ENCODE results near the gene ACKR2. TPM values are rescaled to one million over a fixed set of nuclear protein-coding genes. Genes with fewer than 3 reads are reported as not detected.

Gene ACKR2
- total and polyA plus RNA-seq, 2 donors (not counting 3 experiments of a cell fraction or from before 2014, with no cell fraction given) = 0.01 TPM; not detected in 1

- Histone ChIP-seq H3K4me2 (ENCODE audit: insufficient read depth, low read length) (no peak overlapping the region), H3K27me3 (ENCODE audit: control insufficient read depth in 2 of 2, insufficient read depth in 2 of 2, low read length in 2 of 2) (peaks cover 1 to 7% of the 10 kb centered on the region in 2 experiments), H4K20me1 (replicated peaks; ENCODE audit: control insufficient read depth, extremely low read depth, insufficient read depth, low read length) (no peaks in the 10 kb centered on the region), H3K27ac (ENCODE audit: insufficient read depth, low read depth, low read length) (no peak overlapping the region), H2AFZ (ENCODE audit: low read depth, low read length) (no peak overlapping the region), H3K9me3 (replicated peaks; ENCODE audit: control insufficient read depth, insufficient read depth, low read length) (no peaks in the 10 kb centered on the region), H3K9me1 (replicated peaks; ENCODE audit: control insufficient read depth, extremely low read depth, insufficient read depth, low read length) (no peaks in the 10 kb centered on the region), H3K4me3 (replicated peaks in 1 of 3; ENCODE audit: insufficient read depth in 1 of 3, low read depth in 1 of 3, low read length in 3 of 3) (no peak overlapping the region), H3K79me2 (ENCODE audit: control insufficient read depth, insufficient read depth, low read length) (no peaks in the 10 kb centered on the region), H3K9ac (replicated peaks; ENCODE audit: extremely low read depth, insufficient read depth, low read length) (no peak overlapping the region), H3K36me3 (ENCODE audit: control insufficient read depth in 2 of 2, extremely low read depth in 1 of 2, insufficient read depth in 2 of 2, low read length in 2 of 2) (no peaks in the 10 kb centered on the region), H3K4me1 (ENCODE audit: control insufficient read depth, extremely low read depth, insufficient read depth, low read length) (no peaks in the 10 kb centered on the region)
- TF ChIP-seq EZH2 (IDR thresholded peaks at IDR 0.05; ENCODE audit: borderline replicate concordance, low read depth, low read length, severe bottlenecking) (no peak), POLR2AphosphoS5 (IDR thresholded peaks at IDR 0.05; ENCODE audit: insufficient read depth, low read depth, low read length) (no peak), GATA2 (IDR thresholded peaks at IDR 0.05; ENCODE audit: insufficient read depth, insufficient read length, low read depth, low read length) (no peak), MAX (IDR thresholded peaks at IDR 0.05; ENCODE audit: insufficient read depth, insufficient read length) (no peak), JUN (IDR thresholded peaks at IDR 0.05; ENCODE audit: borderline replicate concordance, insufficient read depth, insufficient read length, low read depth) (no peak), MYC (IDR thresholded peaks at IDR 0.05; ENCODE audit: low read depth, low read length) (no peak), POLR2A (IDR thresholded peaks at IDR 0.05; ENCODE audit: low read depth, low read length) (no peak), FOS (IDR thresholded peaks at IDR 0.05; ENCODE audit: borderline replicate concordance, insufficient read depth, low read length) (no peak)
- TF ChIP-seq, protein P1, sequence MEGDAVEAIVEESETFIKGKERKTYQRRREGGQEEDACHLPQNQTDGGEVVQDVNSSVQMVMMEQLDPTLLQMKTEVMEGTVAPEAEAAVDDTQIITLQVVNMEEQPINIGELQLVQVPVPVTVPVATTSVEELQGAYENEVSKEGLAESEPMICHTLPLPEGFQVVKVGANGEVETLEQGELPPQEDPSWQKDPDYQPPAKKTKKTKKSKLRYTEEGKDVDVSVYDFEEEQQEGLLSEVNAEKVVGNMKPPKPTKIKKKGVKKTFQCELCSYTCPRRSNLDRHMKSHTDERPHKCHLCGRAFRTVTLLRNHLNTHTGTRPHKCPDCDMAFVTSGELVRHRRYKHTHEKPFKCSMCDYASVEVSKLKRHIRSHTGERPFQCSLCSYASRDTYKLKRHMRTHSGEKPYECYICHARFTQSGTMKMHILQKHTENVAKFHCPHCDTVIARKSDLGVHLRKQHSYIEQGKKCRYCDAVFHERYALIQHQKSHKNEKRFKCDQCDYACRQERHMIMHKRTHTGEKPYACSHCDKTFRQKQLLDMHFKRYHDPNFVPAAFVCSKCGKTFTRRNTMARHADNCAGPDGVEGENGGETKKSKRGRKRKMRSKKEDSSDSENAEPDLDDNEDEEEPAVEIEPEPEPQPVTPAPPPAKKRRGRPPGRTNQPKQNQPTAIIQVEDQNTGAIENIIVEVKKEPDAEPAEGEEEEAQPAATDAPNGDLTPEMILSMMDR (IDR thresholded peaks at IDR 0.05; ENCODE audit: extremely low read depth in 1 of 2, insufficient read depth in 1 of 2, low read depth in 1 of 2, low read length in 2 of 2) = no peak
- FAIRE-seq = no peak
- ChIA-PET CTCF (no interaction called here), POLR2A (no interaction called here)
- dilution Hi-C loops (cut with MboI; ENCODE audit: extremely low pct_ligation_motif_present, low sequenced_read_pairs) (no loop called here), intact Hi-C loops (cut with micrococcal nuclease) (no loop called here)
- DNase-seq (ENCODE audit: low read depth, low spot score) = no peak
- no TSS peak for BruUV-seq (replicated peaks)
Measured at GRCh38 chr3:42855219-42855546, 45.9 kb downstream of the ACKR2 start.

Measured in endothelial cell of umbilical vein (primary cell).